Esophagus squamous epithelium (tissue), 5 donors: ENCODE results near the gene TBR1. TPM values are rescaled to one million over a fixed set of nuclear protein-coding genes. Genes with fewer than 3 reads are reported as not detected.

Experiments used
- DNase-seq: peaks from one replicate; lab custom pipeline; 2025; lab: John Stamatoyannopoulos, UW
- H3K27ac ChIP-seq, 4 donors: fragments of 200-600 bp; sonication (generic); one replicate each; pipeline ENCODE4 v1.5.1; 2016 to 2019; ENCODE audit warnings: mild to moderate bottlenecking in 1 of 4
- H3K27me3 ChIP-seq, 4 donors: fragments of 200-600 bp; sonication (generic); 1 replicate in 3 of 4; 2 replicates in 1 of 4; pipeline versions ENCODE4 v1.5.1 to v1.6.0; 2017 to 2021; ENCODE audit warnings: antibody characterized with exemption in 1 of 4
- H3K36me3 ChIP-seq, 3 donors: fragments of 200-600 bp; sonication (generic); one replicate each; pipeline ENCODE4 v1.5.1; 2016 to 2019
- H3K4me1 ChIP-seq, 3 donors: fragments of 200-600 bp; sonication (generic); one replicate each; pipeline ENCODE4 v1.5.1; 2017 to 2019
- H3K4me3 ChIP-seq, 4 donors: fragments of 200-600 bp; sonication (generic); 1 replicate in 3 of 4; 2 replicates in 1 of 4; pipeline ENCODE4 v1.5.1; 2016 to 2019; ENCODE audit warnings: mild to moderate bottlenecking in 2 of 4, moderate library complexity in 1 of 4
- H3K9me3 ChIP-seq, 3 donors: fragments of 200-600 bp; sonication (generic); one replicate each; pipeline ENCODE4 v1.5.1; 2016 to 2019
- CTCF ChIP-seq, 6 experiments: fragments of 450-650 bp in 4 of 6; fragments of 200-600 bp in 2 of 6; sonication (generic) in 2 of 6; IDR thresholded peaks; one replicate each; pipeline ENCODE4 v1.5.1; 2016 to 2019; ENCODE audit warnings: antibody characterized with exemption in 6 of 6, mild to moderate bottlenecking in 4 of 6, moderate library complexity in 4 of 6
- POLR2A ChIP-seq, 4 donors: fragments of 450-650 bp; IDR thresholded peaks; one replicate each; pipeline ENCODE4 v1.6.1; 2017; ENCODE audit warnings: antibody characterized with exemption in 4 of 4, mild to moderate bottlenecking in 4 of 4, moderate library complexity in 3 of 4
- WGBS, 2 donors: methylation state at CpG; one replicate each; pipeline ENCODE4 v1.1.5; 2018; 5-methylcytosine and 5-hydroxymethylcytosine counted together
- intact Hi-C: fragments of 100-400 bp; cut with DNase I; formaldehyde crosslinking; loops from one replicate; pipeline ENCODE4 v1.15.0; 2022
- small RNA-seq, 4 donors: library from RNA; depleted of rRNA; stranded (forward); fragments of <200 nt; gene quantifications; one replicate each; pipeline ENCODE3, GENCODE V24; 2016
- total RNA-seq, 4 donors: library from RNA; depleted of rRNA; stranded (reverse); fragments of >200 nt; gene quantifications; one replicate each; pipeline ENCODE4 v1.1.0, GENCODE V29; 2016
- donor health status: DM: yes; HTN: yes; CAD: no.

TBR1 gene
- total RNA-seq, 4 donors from 2014 or later: under 0.01 TPM; not detected in 3

GRCh38 chr2:161471631-161472030 is 55.5 kb downstream of the TBR1 start:
- Histone ChIP-seq H3K9me3 (no peaks in the 10 kb centered on the region), H3K4me1 (no peaks in the 10 kb centered on the region)
- WGBS, 2 donors: 77 to 83% methylated on average over 2 of the region's 2 CpGs

GRCh38 chr2:161474920-161475319 is 58.8 kb downstream of the TBR1 start:
- no peaks in the 10 kb centered on the region for H3K4me1 ChIP-seq
- TF ChIP-seq CTCF (IDR thresholded peaks at IDR 0.05) (no peak), POLR2A (IDR thresholded peaks at IDR 0.05) (no peak)
- no peak overlapping the region for H3K27ac ChIP-seq
- H3K4me3 ChIP-seq: no peak overlapping the region
- H3K36me3 ChIP-seq: no peaks in the 10 kb centered on the region
- no peaks in the 10 kb centered on the region for H3K27me3 ChIP-seq
- intact Hi-C loops: no loop called here
- 76 to 92% methylated on average over 2 of the region's 2 CpGs for WGBS, 2 donors
- H3K9me3 ChIP-seq: peaks cover 0 to 3% (median 0%) of the 10 kb centered on the region in 3 donors
- no peak for DNase-seq

More at GRCh38 chr2:161471631-161472030, 55.5 kb downstream of the TBR1 start:
- H3K4me3 ChIP-seq: no peak overlapping the region
- no peak for DNase-seq
- no peak overlapping the region for H3K27ac ChIP-seq
- TF ChIP-seq POLR2A (IDR thresholded peaks at IDR 0.05): no peak
- no peak for TF ChIP-seq CTCF (IDR thresholded peaks at IDR 0.05)
- intact Hi-C loops: no loop called here
- H3K36me3 ChIP-seq: no peaks in the 10 kb centered on the region
- H3K27me3 ChIP-seq: no peaks in the 10 kb centered on the region

Small RNA genes lying within 50 kb of the gene (small RNA-seq; reads per million reads assigned to genes)
- gene RNA5SP108: 0 reads per million in 4 donors

Other genes starting within 250 kb of the TBR1 start
- gene PSMD14, start 107.9 kb upstream of the TBR1 start, total RNA-seq: 10 to 100 TPM; 32.8 to 86.9 (median 53.3) TPM
- gene SLC4A10, start 208.1 kb downstream of the TBR1 start, total RNA-seq: under 1 TPM in 1 of 4 donors, not detected in 3; 0.21 TPM